ENCODE data around the gene SLAMF1. TPM values are rescaled to one million over a fixed set of nuclear protein-coding genes. Genes with fewer than 3 reads are reported as not detected.

SLAMF1 gene
- total and polyA plus RNA-seq, 9 of the 15 experiments (the other 6 are each of a cell fraction or from before 2014, with no cell fraction given): 0.04 to 0.17 (median 0.11) TPM; not detected in 4

GRCh38 chr1:160638926-160639325 lies 7.9 kb downstream of the SLAMF1 start:
- no peak for ATAC-seq
- no peaks in the 10 kb centered on the region for H3K27me3 ChIP-seq (ENCODE audit: control insufficient read depth in 2 of 2, insufficient read depth in 2 of 2, low read length in 2 of 2)
- no peaks in the 10 kb centered on the region for H3K36me3 ChIP-seq (ENCODE audit: control insufficient read depth, insufficient read depth, low read length)
- no peaks in the 10 kb centered on the region for H3K9me3 ChIP-seq (replicated peaks; ENCODE audit: control insufficient read depth, insufficient read depth, low read depth, low read length)
- in situ Hi-C loops (cut with MboI) (no loop called here), intact Hi-C loops (cut with micrococcal nuclease) (no loop called here)
- no peak overlapping the region for H3K9ac ChIP-seq (ENCODE audit: insufficient read depth in 1 of 2, low read depth in 2 of 2, low read length in 2 of 2)
- no peak overlapping the region for H3K4me2 ChIP-seq (ENCODE audit: insufficient read depth, low read length)
- no peak overlapping the region for H3K27ac ChIP-seq (ENCODE audit: extremely low read depth, low read depth, low read length)
- H3K9me1 ChIP-seq (ENCODE audit: control insufficient read depth, insufficient read depth, low read length): no peaks in the 10 kb centered on the region
- no peak for FAIRE-seq
- no peaks in the 10 kb centered on the region for H4K20me1 ChIP-seq (replicated peaks; ENCODE audit: control insufficient read depth, insufficient read depth, low read length)
- WGBS (ENCODE audit: insufficient coverage, low coverage, missing lambda C conversion rate): 69% methylated on average over 5 of the region's 6 CpGs
- TF ChIP-seq KDM2B (CRISPR knock-in tag; IDR thresholded peaks at IDR 0.05) (no peak), PRMT5 (CRISPR knock-in tag; IDR thresholded peaks at IDR 0.05) (no peak), ZNF77 (CRISPR knock-in tag; IDR thresholded peaks at IDR 0.05) (no peak), STAT5A (IDR thresholded peaks at IDR 0.05; ENCODE audit: borderline replicate concordance, low read length) (no peak), UBTF (IDR thresholded peaks at IDR 0.05; ENCODE audit: borderline replicate concordance in 1 of 2, low read depth in 2 of 2, low read length in 2 of 2) (no peak), POLR2AphosphoS5 (IDR thresholded peaks at IDR 0.05; ENCODE audit: control insufficient read depth, insufficient read depth, low read depth, low read length) (no peak)
- peaks cover 0 to 3% of the 10 kb centered on the region in 2 experiments; a peak in 2 of 5 replicates for H3K4me1 ChIP-seq (replicated peaks in 1 of 2; ENCODE audit: control insufficient read depth in 2 of 2, insufficient read depth in 2 of 2, low read length in 2 of 2)
- ChIA-PET POLR2A (no interaction called here), CTCF (ENCODE audit: low intra/inter-chr PET ratio) (no interaction called here)
- no peak for DNase-seq (ENCODE audit: extremely low read depth in 1 of 4, low spot score in 3 of 4)
- H2AFZ ChIP-seq (ENCODE audit: low read depth, low read length): no peak overlapping the region
- no peaks in the 10 kb centered on the region for H3K79me2 ChIP-seq (ENCODE audit: control insufficient read depth, insufficient read depth, low read length)
- H3K4me3 ChIP-seq: no peak overlapping the region
- no TSS peak for BruUV-seq (replicated peaks)
